HepG2 (cell line): ENCODE data around the gene SLC9A5. TPM values are rescaled to one million over a fixed set of nuclear protein-coding genes. Genes with fewer than 3 reads are reported as not detected.

ENCODE experiments used
- ERF ChIP-seq: IDR thresholded peaks from 2 replicates; pipeline ENCODE4 v1.6.1; 2018; ENCODE audit warnings: missing biosample characterization, missing genetic modification reagents
- FOSL1 ChIP-seq: sonication (generic); formaldehyde crosslinking; IDR thresholded peaks from 2 replicates; pipeline ENCODE4 v1.9.0; 2021; ENCODE audit warnings: missing genetic modification reagents, borderline replicate concordance
- HCFC1 ChIP-seq: fragments of 150-350 bp; IDR thresholded peaks from 2 replicates; pipeline ENCODE4 v1.6.1; 2014; ENCODE audit warnings: low read depth, low read length
- MAFF ChIP-seq: IDR thresholded peaks from 2 replicates; pipeline ENCODE4 v1.6.1; 2011; ENCODE audit warnings: low read depth, low read length, improper control_type of control experiment
- RFX1 ChIP-seq: fragments of 450-650 bp; IDR thresholded peaks from 2 replicates; pipeline ENCODE4 v1.6.1; 2017
- SALL1 ChIP-seq: sonication (generic); formaldehyde crosslinking; IDR thresholded peaks from 2 replicates; pipeline ENCODE4 v1.8.0; 2022; ENCODE audit warnings: mild to moderate bottlenecking, missing genetic modification reagents
- SOX13 ChIP-seq, 3 experiments: fragments of 450-650 bp in 1 of 3; sonication (generic) in 1 of 3; formaldehyde crosslinking in 1 of 3; IDR thresholded peaks in 2 of 3; conservative IDR thresholded peaks in 1 of 3; 2 replicates each; pipeline versions ENCODE4 v1.5.0 to v1.6.1; 2016 to 2020; ENCODE audit warnings: antibody characterized with exemption in 1 of 3, mild to moderate bottlenecking in 1 of 3, missing compliant biosample characterization in 1 of 3, missing genetic modification reagents in 1 of 3, moderate library complexity in 1 of 3
- SPEN ChIP-seq: sonication (generic); formaldehyde crosslinking; IDR thresholded peaks from 2 replicates; pipeline ENCODE4 v1.5.1; 2020; ENCODE audit warnings: low read depth, mild to moderate bottlenecking, missing genetic modification reagents
- STAT5B ChIP-seq: sonication (generic); formaldehyde crosslinking; IDR thresholded peaks from 2 replicates; pipeline ENCODE4 v1.4.0; 2020; ENCODE audit warnings: missing genetic modification reagents
- ZFX ChIP-seq: sonication (generic); formaldehyde crosslinking; IDR thresholded peaks from 2 replicates; pipeline ENCODE4 v1.4.0; 2020; ENCODE audit warnings: mild to moderate bottlenecking, low read depth, missing genetic modification reagents, moderate library complexity
- ZMYM3 ChIP-seq: sonication (generic); formaldehyde crosslinking; IDR thresholded peaks from 2 replicates; pipeline ENCODE4 v1.5.1; 2020; ENCODE audit warnings: mild to moderate bottlenecking, missing genetic modification reagents
- ZNF101 ChIP-seq: sonication (generic); formaldehyde crosslinking; IDR thresholded peaks from 2 replicates; pipeline ENCODE4 v1.4.0; 2020; ENCODE audit warnings: mild to moderate bottlenecking, low read depth, missing genetic modification reagents, borderline replicate concordance
- ZNF598 ChIP-seq: sonication (generic); formaldehyde crosslinking; IDR thresholded peaks from 2 replicates; pipeline ENCODE4 v1.5.1; 2020; ENCODE audit warnings: mild to moderate bottlenecking, missing genetic modification reagents, borderline replicate concordance
- ZSCAN22 ChIP-seq: sonication (generic); formaldehyde crosslinking; IDR thresholded peaks from 2 replicates; pipeline ENCODE4 v1.4.0; 2020; ENCODE audit warnings: mild to moderate bottlenecking, missing genetic modification reagents
- polyA plus RNA-seq, 8 experiments: library from polyadenylated mRNA; depleted of rRNA in 3 of 8; stranded (reverse) in 7 of 8; unstranded in 1 of 8; fragments of >200 nt; fragmentation: Illumina TruSeq in 4 of 8; extraction: Trizol in 4 of 8; gene quantifications; 2 replicates each; pipeline versions ENCODE4 v1.2.1 to v1.2.3, GENCODE V29; 2011 to 2016; ENCODE audit warnings: low read depth in 4 of 8, missing spikeins in 1 of 8, mixed read lengths in 1 of 8; ENCODE audit not compliant: insufficient read depth in 1 of 8
- total RNA-seq, 5 experiments: library from RNA; depleted of rRNA; stranded (reverse); fragments of >200 nt; fragmentation: Illumina TruSeq; extraction: Trizol; gene quantifications; 2 replicates each; pipeline ENCODE4 v1.2.3, GENCODE V29; 2016; ENCODE audit warnings: low read depth in 1 of 5
- TF ChIP-seq, protein P1 (sequence below): sonication (generic); formaldehyde crosslinking; IDR thresholded peaks from 2 replicates; pipeline ENCODE4 v1.4.0; 2020; ENCODE audit warnings: mild to moderate bottlenecking, missing genetic modification reagents
- TF ChIP-seq, protein P2 (sequence below): sonication (generic); formaldehyde crosslinking; IDR thresholded peaks from 2 replicates; pipeline ENCODE4 v1.8.0; 2022; ENCODE audit warnings: mild to moderate bottlenecking, missing genetic modification reagents, borderline replicate concordance
- TF ChIP-seq, protein P3 (sequence below): sonication (generic); formaldehyde crosslinking; IDR thresholded peaks from 2 replicates; pipeline ENCODE4 v1.4.0; 2020; ENCODE audit warnings: missing genetic modification reagents, borderline replicate concordance
- TF ChIP-seq, protein P4 (sequence below): sonication (generic); formaldehyde crosslinking; IDR thresholded peaks from 2 replicates; pipeline ENCODE4 v1.4.0; 2020; ENCODE audit warnings: missing genetic modification reagents, borderline replicate concordance

SLC9A5 gene
- total and polyA plus RNA-seq, 2 of the 13 experiments (the other 11 are each of a cell fraction or from before 2014, with no cell fraction given) = 0.58 to 1.4 TPM

GRCh38 chr16:67226804-67227566, 21.8 kb upstream of the SLC9A5 start, which contains the start of gene TMEM208 (continued):
- TF ChIP-seq FOSL1 (CRISPR knock-in tag) (no peak), ZSCAN22 (peak; percentile 96), SALL1 (CRISPR knock-in tag) (peak; percentile 91), MAFF (peak; percentile 17; the same call in 1 of the 2 replicates), ZMYM3 (CRISPR knock-in tag) (no peak), RFX1 (no peak), ZNF101 (CRISPR knock-in tag) (no peak), SPEN (CRISPR knock-in tag) (peak; percentile 99), STAT5B (0 out of 2 replicates have a peak, but pooled peaks have one; percentile 74), ZFX (peak; percentile 96), SOX13 (IDR thresholded peaks at IDR 0.05) (no peak), SOX13 (CRISPR knock-in tag; conservative IDR thresholded peaks at IDR 0.05 in 1 of 2, IDR thresholded peaks at IDR 0.05 in 1 of 2) (peak; percentile 64 to 83; a peak in 2 of 4 replicates), ZNF598 (CRISPR knock-in tag) (no peak), HCFC1 (peak; percentile 100), ERF (CRISPR knock-in tag) (peak; percentile 99)
- TF ChIP-seq, protein P1, sequence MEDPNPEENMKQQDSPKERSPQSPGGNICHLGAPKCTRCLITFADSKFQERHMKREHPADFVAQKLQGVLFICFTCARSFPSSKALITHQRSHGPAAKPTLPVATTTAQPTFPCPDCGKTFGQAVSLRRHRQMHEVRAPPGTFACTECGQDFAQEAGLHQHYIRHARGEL = no peak
- TF ChIP-seq, protein P2, sequence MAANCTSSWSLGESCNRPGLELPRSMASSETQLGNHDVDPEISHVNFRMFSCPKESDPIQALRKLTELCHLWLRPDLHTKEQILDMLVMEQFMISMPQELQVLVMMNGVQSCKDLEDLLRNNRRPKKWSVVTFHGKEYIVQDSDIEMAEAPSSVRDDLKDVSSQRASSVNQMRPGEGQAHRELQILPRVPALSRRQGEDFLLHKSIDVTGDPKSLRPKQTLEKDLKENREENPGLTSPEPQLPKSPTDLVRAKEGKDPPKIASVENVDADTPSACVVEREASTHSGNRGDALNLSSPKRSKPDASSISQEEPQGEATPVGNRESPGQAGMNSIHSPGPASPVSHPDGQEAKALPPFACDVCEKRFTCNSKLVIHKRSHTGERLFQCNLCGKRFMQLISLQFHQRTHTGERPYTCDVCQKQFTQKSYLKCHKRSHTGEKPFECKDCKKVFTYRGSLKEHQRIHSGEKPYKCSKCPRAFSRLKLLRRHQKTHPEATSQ (CRISPR knock-in tag) = peak; percentile 61; the same call in 1 of the 2 replicates
- TF ChIP-seq, protein P3, sequence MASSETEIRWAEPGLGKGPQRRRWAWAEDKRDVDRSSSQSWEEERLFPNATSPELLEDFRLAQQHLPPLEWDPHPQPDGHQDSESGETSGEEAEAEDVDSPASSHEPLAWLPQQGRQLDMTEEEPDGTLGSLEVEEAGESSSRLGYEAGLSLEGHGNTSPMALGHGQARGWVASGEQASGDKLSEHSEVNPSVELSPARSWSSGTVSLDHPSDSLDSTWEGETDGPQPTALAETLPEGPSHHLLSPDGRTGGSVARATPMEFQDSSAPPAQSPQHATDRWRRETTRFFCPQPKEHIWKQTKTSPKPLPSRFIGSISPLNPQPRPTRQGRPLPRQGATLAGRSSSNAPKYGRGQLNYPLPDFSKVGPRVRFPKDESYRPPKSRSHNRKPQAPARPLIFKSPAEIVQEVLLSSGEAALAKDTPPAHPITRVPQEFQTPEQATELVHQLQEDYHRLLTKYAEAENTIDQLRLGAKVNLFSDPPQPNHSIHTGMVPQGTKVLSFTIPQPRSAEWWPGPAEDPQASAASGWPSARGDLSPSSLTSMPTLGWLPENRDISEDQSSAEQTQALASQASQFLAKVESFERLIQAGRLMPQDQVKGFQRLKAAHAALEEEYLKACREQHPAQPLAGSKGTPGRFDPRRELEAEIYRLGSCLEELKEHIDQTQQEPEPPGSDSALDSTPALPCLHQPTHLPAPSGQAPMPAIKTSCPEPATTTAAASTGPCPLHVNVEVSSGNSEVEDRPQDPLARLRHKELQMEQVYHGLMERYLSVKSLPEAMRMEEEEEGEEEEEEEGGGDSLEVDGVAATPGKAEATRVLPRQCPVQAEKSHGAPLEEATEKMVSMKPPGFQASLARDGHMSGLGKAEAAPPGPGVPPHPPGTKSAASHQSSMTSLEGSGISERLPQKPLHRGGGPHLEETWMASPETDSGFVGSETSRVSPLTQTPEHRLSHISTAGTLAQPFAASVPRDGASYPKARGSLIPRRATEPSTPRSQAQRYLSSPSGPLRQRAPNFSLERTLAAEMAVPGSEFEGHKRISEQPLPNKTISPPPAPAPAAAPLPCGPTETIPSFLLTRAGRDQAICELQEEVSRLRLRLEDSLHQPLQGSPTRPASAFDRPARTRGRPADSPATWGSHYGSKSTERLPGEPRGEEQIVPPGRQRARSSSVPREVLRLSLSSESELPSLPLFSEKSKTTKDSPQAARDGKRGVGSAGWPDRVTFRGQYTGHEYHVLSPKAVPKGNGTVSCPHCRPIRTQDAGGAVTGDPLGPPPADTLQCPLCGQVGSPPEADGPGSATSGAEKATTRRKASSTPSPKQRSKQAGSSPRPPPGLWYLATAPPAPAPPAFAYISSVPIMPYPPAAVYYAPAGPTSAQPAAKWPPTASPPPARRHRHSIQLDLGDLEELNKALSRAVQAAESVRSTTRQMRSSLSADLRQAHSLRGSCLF (CRISPR knock-in tag) = 0 out of 2 replicates have a peak, but pooled peaks have one; percentile 64
- TF ChIP-seq, protein P4, sequence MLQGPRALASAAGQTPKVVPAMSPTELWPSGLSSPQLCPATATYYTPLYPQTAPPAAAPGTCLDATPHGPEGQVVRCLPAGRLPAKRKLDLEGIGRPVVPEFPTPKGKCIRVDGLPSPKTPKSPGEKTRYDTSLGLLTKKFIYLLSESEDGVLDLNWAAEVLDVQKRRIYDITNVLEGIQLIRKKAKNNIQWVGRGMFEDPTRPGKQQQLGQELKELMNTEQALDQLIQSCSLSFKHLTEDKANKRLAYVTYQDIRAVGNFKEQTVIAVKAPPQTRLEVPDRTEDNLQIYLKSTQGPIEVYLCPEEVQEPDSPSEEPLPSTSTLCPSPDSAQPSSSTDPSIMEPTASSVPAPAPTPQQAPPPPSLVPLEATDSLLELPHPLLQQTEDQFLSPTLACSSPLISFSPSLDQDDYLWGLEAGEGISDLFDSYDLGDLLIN (CRISPR knock-in tag) = peak; percentile 88; the same call in 1 of the 2 replicates
